GM12891 (cell line): Measurements from ENCODE around the gene FRYL.

Source experiments
- PAX5 ChIP-seq: IDR thresholded peaks from 2 replicates; pipeline ENCODE4 v1.6.1; 2011; ENCODE audit warnings: low read length, moderate library complexity, mild to moderate bottlenecking; ENCODE audit not compliant: insufficient read depth, severe bottlenecking
- POLR2A ChIP-seq: IDR thresholded peaks from 2 replicates; pipeline ENCODE4 v1.6.1; 2011; ENCODE audit warnings: low read depth, low read length, control low read depth
- POLR2AphosphoS5 ChIP-seq: IDR thresholded peaks from 2 replicates; pipeline ENCODE4 v1.6.1; 2011; ENCODE audit warnings: low read depth, low read length, control low read depth

GRCh38 chr4:48454591-48454990 lies 325.5 kb downstream of the FRYL start:
- TF ChIP-seq POLR2A (no peak), POLR2AphosphoS5 (no peak), PAX5 (no peak)
